AML-193 (cell line): Measurements from ENCODE around the gene POTEC.
"Not testable (repeated sequence)": the region's sequence is repeated elsewhere in the genome, so short reads cannot be mapped to it uniquely, and the experiment has no call there.

Source experiments
- DNase-seq, 2 experiments: peaks; one replicate each; lab custom pipeline; 2025; lab: John Stamatoyannopoulos, UW

Gene POTEC

DNA sequence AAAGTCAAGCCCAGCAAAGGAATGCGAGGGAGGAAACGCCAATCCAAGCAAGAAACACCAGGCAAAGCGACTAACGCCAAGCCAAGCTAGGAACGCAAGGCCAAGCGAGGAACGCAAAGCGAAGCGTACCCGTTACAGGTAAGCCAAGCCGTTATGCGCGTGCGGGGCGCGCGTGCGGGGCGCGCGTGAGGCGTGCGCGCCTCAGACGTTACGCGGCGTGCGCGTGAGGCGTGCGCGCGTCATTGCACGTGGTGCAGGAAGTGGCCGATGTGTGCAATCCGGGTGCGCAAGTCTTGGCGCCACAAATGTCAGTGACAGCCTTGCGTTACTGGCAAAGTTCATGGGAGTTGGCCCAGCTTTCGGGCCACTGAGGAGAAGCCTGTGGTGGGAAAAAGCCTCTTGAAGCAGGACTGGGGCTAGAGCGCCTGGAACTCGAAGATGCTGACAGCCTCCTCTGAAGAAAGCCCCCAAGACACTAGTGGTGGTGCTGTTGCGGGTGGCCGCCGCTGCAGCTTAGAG is at the start of gene POTEC:
Gene POTEC, minus strand, starts transcription at position 155 of the 519 bp plus-strand sequence. CDS start 454 bp downstream, outside the sequence.
- DNase-seq: not testable (repeated sequence)

GRCh38 chr18:14577971-14578370 is 34.6 kb upstream of the POTEC start:
- DNase-seq: no peak

GRCh38 chr18:14559502-14559901 is 16.1 kb upstream of the POTEC start:
- not testable (repeated sequence) for DNase-seq

DNA sequence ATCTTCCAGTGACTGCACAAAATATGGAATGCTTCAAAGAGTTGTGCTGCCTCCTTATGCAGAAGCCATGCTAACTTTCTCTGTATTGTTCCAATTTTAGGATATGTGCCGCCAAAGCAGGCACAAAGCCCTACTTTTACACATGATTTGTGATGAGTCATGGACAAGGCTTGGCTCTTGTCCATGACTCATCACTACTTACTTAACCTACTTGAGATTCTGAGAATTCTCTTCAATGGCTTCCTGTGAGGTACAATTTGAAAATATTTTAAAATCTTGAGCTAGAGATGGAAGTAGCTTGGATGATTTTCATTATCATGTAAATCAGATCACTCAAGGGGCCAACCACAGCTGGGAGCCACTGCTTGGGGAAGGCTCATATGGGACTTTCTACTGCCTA is 11.7 kb downstream of the POTEC start:
- not testable (repeated sequence) for DNase-seq

- not testable (repeated sequence) for DNase-seq
Observed at GRCh38 chr18:14510707-14511106, 32.7 kb downstream of the POTEC start.

- not testable (repeated sequence) for DNase-seq
Observed at GRCh38 chr18:14503691-14504090, 39.7 kb downstream of the POTEC start.

GRCh38 chr18:14501894-14502293 is 41.5 kb downstream of the POTEC start:
- not testable (repeated sequence) for DNase-seq

DNA sequence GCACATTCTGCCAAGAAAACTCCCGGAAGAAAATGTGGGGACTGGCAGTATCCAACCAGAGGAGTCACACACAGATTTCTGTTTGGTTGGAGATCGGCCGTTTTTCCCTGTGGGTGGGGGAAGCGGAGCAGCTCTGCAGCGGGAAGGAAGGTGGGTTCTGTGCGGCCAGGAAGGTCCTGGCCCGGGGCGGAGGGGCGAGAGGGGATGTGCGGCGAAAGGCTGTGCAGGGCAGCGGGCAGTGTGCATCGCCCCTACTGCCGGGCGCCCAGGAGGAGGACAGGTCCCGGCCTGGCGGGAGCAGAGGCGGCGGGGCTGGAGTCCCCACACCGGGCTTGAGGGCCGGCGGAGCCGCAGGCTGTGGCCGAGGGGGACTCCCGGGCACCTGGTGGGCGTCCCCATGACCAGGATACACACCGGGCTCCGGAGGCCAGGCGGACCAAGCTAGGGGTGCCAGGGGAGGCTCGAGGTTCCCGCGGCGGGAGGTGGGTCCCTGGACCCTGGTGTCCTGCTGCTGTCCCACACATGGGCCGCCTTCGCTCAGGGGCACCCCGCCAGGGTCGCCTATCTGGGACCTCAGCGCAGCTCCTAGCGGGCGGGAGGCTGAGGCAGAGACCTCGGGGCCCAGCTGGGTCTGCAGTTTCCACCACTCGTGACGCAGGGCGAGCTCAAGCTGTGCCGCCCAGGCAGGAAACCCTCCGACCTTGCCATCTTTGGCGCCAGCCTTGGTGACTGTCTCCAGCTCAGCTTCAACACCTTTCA is 54.0 kb downstream of the POTEC start:
- DNase-seq: not testable (repeated sequence)

GRCh38 chr18:14488789-14489188 is 54.6 kb downstream of the POTEC start:
- not testable (repeated sequence) for DNase-seq

GRCh38 chr18:14486926-14487580 is 56.3 kb downstream of the POTEC start:
- DNase-seq: not testable (repeated sequence)

DNA sequence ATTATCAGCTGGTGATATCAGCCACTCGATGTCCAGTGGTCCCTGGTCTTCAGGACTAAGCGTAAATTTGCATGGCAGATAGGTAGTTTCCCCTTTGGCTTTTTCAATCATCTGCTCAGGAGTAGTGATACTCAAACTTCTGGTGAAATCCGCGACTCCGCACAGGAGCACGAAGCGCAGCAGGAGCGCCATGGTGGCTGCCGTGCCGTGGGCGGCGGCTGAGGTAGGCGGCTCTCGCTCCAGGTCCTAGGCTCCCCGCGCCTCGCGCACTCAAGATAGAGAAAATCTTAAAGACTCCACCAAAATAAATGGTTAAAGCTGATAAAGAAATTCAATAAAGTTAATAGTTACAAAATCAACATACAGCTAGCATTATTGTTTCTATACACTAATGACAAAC is 64.3 kb downstream of the POTEC start:
- not testable (repeated sequence) for DNase-seq

GRCh38 chr18:14475520-14475919 is 67.9 kb downstream of the POTEC start:
- not testable (repeated sequence) for DNase-seq

DNA sequence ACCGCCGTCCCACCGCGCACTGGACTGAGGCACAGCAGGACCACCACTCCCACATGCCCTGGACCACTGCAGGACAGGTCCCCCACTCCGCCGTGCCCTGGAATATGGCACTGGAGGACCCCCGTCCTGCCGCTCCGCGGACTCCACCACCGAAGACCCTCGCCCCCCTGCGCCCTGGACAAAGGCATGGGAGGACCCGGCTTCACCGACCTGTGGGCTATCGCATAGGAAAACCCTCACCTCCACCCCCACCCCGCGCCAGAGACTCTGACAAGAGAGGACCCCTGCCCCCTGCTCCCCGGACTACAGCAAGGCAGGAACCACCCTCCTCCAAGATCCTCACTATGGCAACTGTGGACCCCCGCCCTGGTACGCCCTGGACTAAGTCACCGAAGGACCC is 68.6 kb downstream of the POTEC start:
- not testable (repeated sequence) for DNase-seq

GRCh38 chr18:14474007-14474720 is 69.2 kb downstream of the POTEC start:
- not testable (repeated sequence) for DNase-seq

GRCh38 chr18:14473250-14474006 is 70.0 kb downstream of the POTEC start:
- DNase-seq: not testable (repeated sequence)

DNA sequence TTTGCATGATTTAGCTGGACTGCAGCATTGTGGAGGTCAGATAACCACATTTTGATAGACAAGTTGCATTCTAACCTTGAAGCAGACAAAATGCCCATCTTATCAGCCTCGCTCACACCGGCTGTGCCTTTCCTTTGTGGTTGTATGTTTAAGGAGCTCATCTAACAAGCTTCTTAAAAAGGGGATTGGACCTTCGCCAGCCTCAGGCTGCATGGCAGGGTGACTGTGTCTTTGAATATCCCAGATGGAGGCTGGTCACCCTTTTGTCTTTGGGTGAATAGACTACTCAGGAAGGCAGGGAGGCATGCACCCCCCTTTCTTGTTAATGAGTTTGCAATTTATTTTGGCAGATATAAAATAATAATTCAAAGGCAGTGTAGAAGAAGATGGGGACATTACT is 72.1 kb downstream of the POTEC start:
- not testable (repeated sequence) for DNase-seq

- not testable (repeated sequence) for DNase-seq
Observed at GRCh38 chr18:14470446-14470845, 73.0 kb downstream of the POTEC start.

GRCh38 chr18:14470046-14470445 is 73.4 kb downstream of the POTEC start:
- not testable (repeated sequence) for DNase-seq

DNA sequence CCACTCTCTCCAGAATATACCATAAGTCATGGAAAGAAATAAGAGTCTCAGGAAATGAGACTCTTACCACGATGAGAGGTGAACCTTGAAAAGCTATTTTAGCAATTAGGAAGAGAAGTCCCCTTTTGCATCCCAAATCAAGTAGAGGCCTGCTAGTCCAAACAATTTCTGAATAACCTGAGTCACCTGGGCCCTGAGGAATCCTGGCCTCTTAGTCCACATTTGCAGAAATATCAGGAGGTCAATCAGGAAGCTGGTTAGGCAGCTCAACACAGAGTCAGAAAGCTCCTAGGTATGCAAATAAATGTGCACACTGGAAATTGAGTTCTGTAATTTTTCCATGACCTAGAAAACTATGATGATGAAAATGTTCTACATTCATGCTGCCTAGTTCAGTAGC is 77.4 kb downstream of the POTEC start:
- not testable (repeated sequence) for DNase-seq
